GM11168 (cell line): ENCODE measurements around the gene ZNF619.

ENCODE experiments used
- in situ Hi-C: fragments of 300-500 bp; cut with MboI; formaldehyde crosslinking; loops from one replicate; pipeline ENCODE4 v1.12.0; 2022; ENCODE audit warnings: low sequenced_read_pairs; ENCODE audit not compliant: unreplicated experiment

The ZNF619 gene

GRCh38 chr3:40524222-40524567 is 47.3 kb downstream of the ZNF619 start:
- in situ Hi-C loops: loop anchor here (25.0 kb wide), 1 partner anchor 187 kb away; no protein-coding TSS in a partner anchor

GRCh38 chr3:40524568-40525285 is 47.8 kb downstream of the ZNF619 start, which contains the start of gene ZNF621:
TSS of gene ZNF621 (plus strand) at chr3:40524960. CDS start at chr3:40525841, 881 bp downstream.
- in situ Hi-C loops: loop anchor here (25.0 kb wide), 1 partner anchor 187 kb away; no protein-coding TSS in a partner anchor

GRCh38 chr3:40528426-40528825 is 51.5 kb downstream of the ZNF619 start:
- in situ Hi-C loops: no loop called here

DNA sequence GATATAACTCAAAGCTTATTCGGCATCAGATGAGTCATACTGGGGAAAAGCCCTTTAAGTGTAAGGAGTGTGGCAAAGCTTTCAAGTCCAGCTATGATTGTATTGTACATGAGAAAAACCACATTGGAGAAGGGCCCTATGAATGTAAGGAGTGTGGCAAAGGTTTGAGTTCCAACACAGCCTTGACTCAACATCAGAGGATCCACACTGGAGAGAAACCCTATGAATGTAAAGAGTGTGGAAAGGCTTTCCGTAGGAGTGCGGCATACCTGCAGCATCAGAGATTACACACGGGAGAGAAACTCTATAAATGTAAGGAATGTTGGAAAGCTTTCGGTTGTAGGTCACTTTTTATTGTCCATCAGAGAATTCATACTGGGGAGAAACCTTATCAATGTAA is 55.3 kb downstream of the ZNF619 start:
- in situ Hi-C loops: no loop called here

DNA sequence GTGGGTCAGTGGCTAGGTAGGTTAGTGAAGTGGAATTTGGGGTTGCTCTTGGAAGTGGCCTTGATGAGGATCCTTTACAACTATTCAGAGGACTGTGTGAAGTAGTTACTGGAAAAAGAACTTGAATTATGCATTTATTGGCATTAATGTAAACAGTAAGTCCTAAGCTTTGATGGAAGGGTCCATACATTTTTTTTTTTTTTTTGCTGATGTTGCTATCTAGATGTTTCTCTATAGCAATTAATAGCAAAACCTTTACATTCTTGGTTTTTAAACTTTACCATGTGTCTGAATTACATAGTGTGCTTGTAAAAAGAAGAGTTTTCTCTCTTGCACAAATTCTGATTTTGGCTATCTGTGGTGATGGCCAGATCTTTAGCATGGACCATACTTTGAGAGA is 57.4 kb downstream of the ZNF619 start:
- in situ Hi-C loops: no loop called here
